SK-N-SH (cell line): Measurements from ENCODE around the gene DRGX. TPM values are rescaled to one million over a fixed set of nuclear protein-coding genes. Genes with fewer than 3 reads are reported as not detected.

Source experiments
- CTCF ChIA-PET: fragments of 300-600, 350-600 bp; formaldehyde crosslinking; extraction: SDS; loops from one replicate; lab custom pipeline; 2021; lab: Yijun Ruan, JAX
- POLR2A ChIA-PET: fragments of 350-600 bp; sonication (Branson Sonifier 250); formaldehyde crosslinking; extraction: SDS; loops from one replicate; lab custom pipeline; 2020; ENCODE audit warnings: antibody characterized with exemption, inconsistent platforms; lab: Yijun Ruan, JAX
- DNase-seq: peaks from one replicate; pipeline ENCODE4 v3.0.0; 2012
- H2AFZ ChIP-seq: fragments of 200-600 bp; sonication (generic); 2 replicates; pipeline ENCODE4 v1.8.1; 2016; ENCODE audit warnings: antibody characterized with exemption, mild to moderate bottlenecking, low read depth
- H3F3A ChIP-seq: fragments of 200-600 bp; sonication (generic); replicated peaks from 2 replicates; pipeline ENCODE3; 2016; ENCODE audit warnings: antibody characterized with exemption, mild to moderate bottlenecking; ENCODE audit not compliant: insufficient read depth
- H3K27ac ChIP-seq, 2 experiments: fragments of 200-500 bp in 1 of 2; fragments of 200-600 bp in 1 of 2; sonication (Bioruptor generic) in 1 of 2; sonication (generic), shearing (Covaris generic) in 1 of 2; 2 replicates each; pipeline versions ENCODE4 v1.5.1 to v1.6.1; 2014 to 2016; ENCODE audit warnings: low read depth in 2 of 2, inconsistent platforms in 1 of 2, low read length in 1 of 2, mild to moderate bottlenecking in 1 of 2, mixed read lengths in 1 of 2
- H3K27me3 ChIP-seq: fragments of 200-600 bp; sonication (generic), shearing (Covaris generic); 2 replicates; pipeline ENCODE4 v1.6.1; 2016; ENCODE audit warnings: mixed run types; ENCODE audit not compliant: insufficient read depth
- H3K36me3 ChIP-seq, 2 experiments: fragments of 200-500 bp in 1 of 2; fragments of 200-600 bp in 1 of 2; sonication (Bioruptor generic) in 1 of 2; sonication (generic) in 1 of 2; replicated peaks in 1 of 2; 2 replicates each; pipeline versions ENCODE3 to v1.5.1; 2014 to 2016; ENCODE audit warnings: low read length in 1 of 2, mild to moderate bottlenecking in 1 of 2; ENCODE audit not compliant: insufficient read depth in 2 of 2, control insufficient read depth in 1 of 2
- H3K4me1 ChIP-seq, 2 experiments: fragments of 200-500 bp in 1 of 2; fragments of 200-600 bp in 1 of 2; sonication (Bioruptor generic) in 1 of 2; sonication (generic), shearing (Covaris generic) in 1 of 2; 2 replicates each; pipeline versions ENCODE4 v1.5.1 to v1.6.1; 2014 to 2016; ENCODE audit warnings: low read depth in 1 of 2, low read length in 1 of 2, mixed run types in 1 of 2; ENCODE audit not compliant: insufficient read depth in 2 of 2, control insufficient read depth in 1 of 2
- H3K4me2 ChIP-seq: fragments of 200-600 bp; sonication (generic), shearing (Covaris generic); 2 replicates; pipeline ENCODE4 v1.6.1; 2017; ENCODE audit warnings: mixed run types
- H3K4me3 ChIP-seq, 2 experiments: fragments of 200-500 bp in 1 of 2; fragments of 200-600 bp in 1 of 2; sonication (Bioruptor generic) in 1 of 2; sonication (generic), shearing (Covaris generic) in 1 of 2; 2 replicates each; pipeline versions ENCODE4 v1.5.1 to v1.8.1; 2014 to 2016; ENCODE audit warnings: low read depth in 2 of 2, inconsistent platforms in 1 of 2, low read length in 1 of 2, mild to moderate bottlenecking in 1 of 2, mixed read lengths in 1 of 2, moderate library complexity in 1 of 2
- H3K79me2 ChIP-seq: fragments of 200-600 bp; sonication (generic); 2 replicates; pipeline ENCODE4 v1.8.1; 2017; ENCODE audit warnings: mild to moderate bottlenecking; ENCODE audit not compliant: insufficient read depth
- H3K9ac ChIP-seq: fragments of 200-600 bp; sonication (generic); 2 replicates; pipeline ENCODE4 v1.6.1; 2017; ENCODE audit warnings: mixed run types
- H3K9me2 ChIP-seq: fragments of 200-600 bp; sonication (generic); 2 replicates; pipeline ENCODE4 v1.6.1; 2017; ENCODE audit warnings: mixed run types
- H3K9me3 ChIP-seq: fragments of 200-600 bp; sonication (generic); 2 replicates; pipeline ENCODE4 v1.6.1; 2017; ENCODE audit warnings: mixed run types, mild to moderate bottlenecking, moderate library complexity
- H4K20me1 ChIP-seq: fragments of 200-600 bp; sonication (generic); 2 replicates; pipeline ENCODE4 v1.6.1; 2017; ENCODE audit warnings: mild to moderate bottlenecking, mixed run types; ENCODE audit not compliant: insufficient read depth
- CHD2 ChIP-seq: fragments of 150-350 bp; IDR thresholded peaks from 2 replicates; pipeline ENCODE4 v1.6.1; 2018; ENCODE audit warnings: low read length; ENCODE audit not compliant: partially characterized antibody
- FOXM1 ChIP-seq: IDR thresholded peaks from 2 replicates; pipeline ENCODE4 v1.4.0; 2012; ENCODE audit warnings: low read depth, mild to moderate bottlenecking
- JUND ChIP-seq: IDR thresholded peaks from 2 replicates; pipeline ENCODE4 v1.4.0; 2012
- MAX ChIP-seq: IDR thresholded peaks from 2 replicates; pipeline ENCODE4 v1.4.0; 2012; ENCODE audit warnings: low read depth
- MXI1 ChIP-seq: IDR thresholded peaks from 2 replicates; pipeline ENCODE4 v1.6.1; 2012; ENCODE audit warnings: mild to moderate bottlenecking, low read depth, low read length, improper control_type of control experiment
- REST ChIP-seq: IDR thresholded peaks from 2 replicates; pipeline ENCODE4 v1.6.1; 2012; ENCODE audit warnings: mild to moderate bottlenecking, low read depth, low read length, moderate library complexity
- TCF12 ChIP-seq: IDR thresholded peaks from 2 replicates; pipeline ENCODE4 v1.4.0; 2012
- USF2 ChIP-seq: fragments of 150-350 bp; IDR thresholded peaks from 2 replicates; pipeline ENCODE4 v1.6.1; 2017; ENCODE audit warnings: antibody characterized with exemption, low read length, low read depth, borderline replicate concordance
- ZBTB33 ChIP-seq: IDR thresholded peaks from 2 replicates; pipeline ENCODE4 v1.4.0; 2012; ENCODE audit warnings: low read depth, borderline replicate concordance
- WGBS: methylation state at CpG from one replicate; pipeline ENCODE4 v1.1.6; 2017; ENCODE audit warnings: low lambda C conversion rate; 5-methylcytosine and 5-hydroxymethylcytosine counted together
- polyA plus RNA-seq, 3 experiments: library from polyadenylated mRNA; depleted of rRNA; stranded (reverse); fragments of >200 nt; gene quantifications; 2 replicates each; pipeline ENCODE4 v1.2.3, GENCODE V29; 2012

DRGX gene
- polyA plus RNA-seq, 1 of the 3 experiments (the other 2 are of a cell fraction): not detected

GRCh38 chr10:49383853-49384252 lies 12.0 kb downstream of the DRGX start (continued):
- TF ChIP-seq REST: no peak
- no peak for TF ChIP-seq MAX
- no peak for TF ChIP-seq TCF12
- no peak for TF ChIP-seq CHD2
- no peak for TF ChIP-seq USF2

GRCh38 chr10:49382826-49383225 lies 13.1 kb downstream of the DRGX start:
- Histone ChIP-seq H3K36me3 (no peaks in the 10 kb centered on the region), H3K4me3 (no peak overlapping the region), H3K4me1 (peaks cover 0 to under 1% of the 10 kb centered on the region in 2 experiments; a peak in 1 of 4 replicates), H3F3A (no peaks in the 10 kb centered on the region), H3K27me3 (no peaks in the 10 kb centered on the region; the same call in 1 of the 2 replicates), H3K79me2 (no peaks in the 10 kb centered on the region), H3K9me2 (no peaks in the 10 kb centered on the region), H2AFZ (no peak overlapping the region), H3K4me2 (no peak overlapping the region), H4K20me1 (no peaks in the 10 kb centered on the region), H3K9me3 (no peaks in the 10 kb centered on the region), H3K9ac (no peak overlapping the region), H3K27ac (no peak overlapping the region)
- WGBS: 40% methylated on average over 5 of the region's 5 CpGs
- POLR2A ChIA-PET: no interaction called here
- CTCF ChIA-PET: interaction anchor here (0.5 to 1.9 kb wide), 8 partner anchors 9 to 727 kb away, joined by 3 to 7 read pairs (median 4); no protein-coding TSS in a partner anchor
- no peak for TF ChIP-seq JUND
- TF ChIP-seq ZBTB33: no peak
- TF ChIP-seq FOXM1: no peak
- TF ChIP-seq USF2: no peak
- no peak for TF ChIP-seq MXI1
- DNase-seq: no peak
